ENCODE results near the gene TMEM185B.

TMEM185B gene

DNA sequence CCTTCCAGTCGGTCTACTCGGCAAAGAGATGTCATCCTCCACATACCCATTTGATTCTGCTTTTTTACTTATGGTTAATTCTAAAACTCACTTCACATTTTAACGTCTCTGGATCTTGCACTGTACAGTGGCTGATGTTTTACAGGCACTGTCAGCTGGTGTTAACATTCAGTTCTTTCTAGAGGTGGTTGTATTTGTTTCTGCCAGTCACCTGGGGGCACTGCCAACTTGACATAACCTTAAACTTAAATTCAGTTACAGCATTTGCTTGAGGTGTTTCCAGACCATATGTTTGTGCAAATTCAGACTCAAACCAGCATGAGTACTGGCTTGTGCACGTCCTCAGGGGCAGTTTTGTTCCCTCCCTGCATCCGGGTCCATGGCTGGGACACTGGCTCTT, 5.3 kb upstream of the TMEM185B start:
- no peaks in the 10 kb centered on the region for H3K79me2 ChIP-seq (ENCODE audit: control insufficient read depth, low read length)
- no peak overlapping the region for H3K27ac ChIP-seq (ENCODE audit: low read depth, low read length)
- no peaks in the 10 kb centered on the region for H3K36me3 ChIP-seq (ENCODE audit: control insufficient read depth, low read length)
- peaks cover 64% of the 10 kb centered on the region for H3K4me1 ChIP-seq (ENCODE audit: control insufficient read depth, low read length)
- no peak overlapping the region for H3K4me3 ChIP-seq (ENCODE audit: low read length)
- no peaks in the 10 kb centered on the region for H4K20me1 ChIP-seq (ENCODE audit: control insufficient read depth, insufficient read depth, low read depth, low read length)
- no peaks in the 10 kb centered on the region for H3K27me3 ChIP-seq (ENCODE audit: control insufficient read depth, low read length)
- TF ChIP-seq CTCF (IDR thresholded peaks at IDR 0.05; ENCODE audit: low read depth, low read length, poor library complexity, severe bottlenecking) (peak; percentile 28), EZH2phosphoT487 (IDR thresholded peaks at IDR 0.05; ENCODE audit: borderline replicate concordance, low read length) (no peak)
- H3F3A ChIP-seq (ENCODE audit: control insufficient read depth, insufficient read depth), result peaks cover 3% of the 10 kb centered on the region; the same call in 1 of the 2 replicates
- H3K9me3 ChIP-seq (ENCODE audit: control insufficient read depth, insufficient read depth, low read length), result no peaks in the 10 kb centered on the region
- no peaks in the 10 kb centered on the region for H3K9me2 ChIP-seq (replicated peaks; ENCODE audit: control insufficient read depth, low read length)
- peak overlapping the region; percentile 20; the same call in 1 of the 2 replicates for H3K4me2 ChIP-seq (ENCODE audit: low read length)

- H3K27me3 ChIP-seq (ENCODE audit: control insufficient read depth, low read length), result no peaks in the 10 kb centered on the region
- H3K27ac ChIP-seq (ENCODE audit: low read depth, low read length), result no peak overlapping the region
- peaks cover 59% of the 10 kb centered on the region for H3K4me1 ChIP-seq (ENCODE audit: control insufficient read depth, low read length)
- H3K4me2 ChIP-seq (ENCODE audit: low read length), result peak overlapping the region; percentile 42
- H3K4me3 ChIP-seq (ENCODE audit: low read length), result no peak overlapping the region
- H3F3A ChIP-seq (ENCODE audit: control insufficient read depth, insufficient read depth), result peaks cover 3% of the 10 kb centered on the region; the same call in 1 of the 2 replicates
- TF ChIP-seq CTCF (IDR thresholded peaks at IDR 0.05; ENCODE audit: low read depth, low read length, poor library complexity, severe bottlenecking) (no peak), EZH2phosphoT487 (IDR thresholded peaks at IDR 0.05; ENCODE audit: borderline replicate concordance, low read length) (no peak)
- H3K9me2 ChIP-seq (replicated peaks; ENCODE audit: control insufficient read depth, low read length), result no peaks in the 10 kb centered on the region
- peaks cover 6% of the 10 kb centered on the region for H3K79me2 ChIP-seq (ENCODE audit: control insufficient read depth, low read length)
- H3K36me3 ChIP-seq (ENCODE audit: control insufficient read depth, low read length), result peaks cover 3% of the 10 kb centered on the region; the same call in 1 of the 2 replicates
- H3K9me3 ChIP-seq (ENCODE audit: control insufficient read depth, insufficient read depth, low read length), result peaks cover 3% of the 10 kb centered on the region; the same call in 1 of the 2 replicates
- no peaks in the 10 kb centered on the region for H4K20me1 ChIP-seq (ENCODE audit: control insufficient read depth, insufficient read depth, low read depth, low read length)
Measured at GRCh38 chr2:120227111-120227991, 4.2 kb upstream of the TMEM185B start.

GRCh38 chr2:120226316-120226715, 3.1 kb upstream of the TMEM185B start:
- no peak for TF ChIP-seq EZH2phosphoT487 (IDR thresholded peaks at IDR 0.05; ENCODE audit: borderline replicate concordance, low read length)

More at GRCh38 chr2:120226316-120226715, 3.1 kb upstream of the TMEM185B start:
- Histone ChIP-seq H3K9me2 (replicated peaks; ENCODE audit: control insufficient read depth, low read length) (no peaks in the 10 kb centered on the region), H3K9me3 (ENCODE audit: control insufficient read depth, insufficient read depth, low read length) (peaks cover 3% of the 10 kb centered on the region; the same call in 1 of the 2 replicates), H3K4me3 (ENCODE audit: low read length) (no peak overlapping the region), H3K4me1 (ENCODE audit: control insufficient read depth, low read length) (peaks cover 61% of the 10 kb centered on the region), H3K27me3 (ENCODE audit: control insufficient read depth, low read length) (no peaks in the 10 kb centered on the region), H3F3A (ENCODE audit: control insufficient read depth, insufficient read depth) (peaks cover 3% of the 10 kb centered on the region; the same call in 1 of the 2 replicates), H3K27ac (ENCODE audit: low read depth, low read length) (no peak overlapping the region), H3K79me2 (ENCODE audit: control insufficient read depth, low read length) (peaks cover 16% of the 10 kb centered on the region), H3K36me3 (ENCODE audit: control insufficient read depth, low read length) (peaks cover 12% of the 10 kb centered on the region; the same call in 1 of the 2 replicates), H4K20me1 (ENCODE audit: control insufficient read depth, insufficient read depth, low read depth, low read length) (no peaks in the 10 kb centered on the region), H3K4me2 (ENCODE audit: low read length) (no peak overlapping the region)

All from DOHH2 (cell line).